Measurements from ENCODE around the gene ARHGAP26. TPM values are rescaled to one million over a fixed set of nuclear protein-coding genes. Genes with fewer than 3 reads are reported as not detected.

Gene ARHGAP26
- total RNA-seq, 4 donors from 2014 or later = 11.1 to 36.1 (median 21.8) TPM

GRCh38 chr5:142828797-142829535 is 58.8 kb downstream of the ARHGAP26 start:
- TF ChIP-seq CTCF (IDR thresholded peaks at IDR 0.05) = no peak
- TF ChIP-seq POLR2AphosphoS5 (IDR thresholded peaks at IDR 0.05) = no peak
- TF ChIP-seq POLR2A (IDR thresholded peaks at IDR 0.05) = no peak
- TF ChIP-seq EP300 (IDR thresholded peaks at IDR 0.05) = no peak
- Histone ChIP-seq H3K9me3 (no peaks in the 10 kb centered on the region), H3K4me1 (peaks cover 34% of the 10 kb centered on the region), H3K27me3 (no peaks in the 10 kb centered on the region), H3K27ac (no peak overlapping the region), H3K4me3 (no peak overlapping the region), H3K36me3 (no peaks in the 10 kb centered on the region)
- WGBS = 89% methylated on average over 5 of the region's 5 CpGs
- no peak for DNase-seq (ENCODE audit: low spot score in 2 of 2)

- H3K36me3 ChIP-seq = no peaks in the 10 kb centered on the region
- WGBS = 48% methylated on average over 2 of the region's 2 CpGs
- H3K9me3 ChIP-seq = no peaks in the 10 kb centered on the region
- no peak overlapping the region for H3K27ac ChIP-seq
- peaks cover 26% of the 10 kb centered on the region for H3K4me1 ChIP-seq
- H3K4me3 ChIP-seq = no peak overlapping the region
- TF ChIP-seq POLR2A (IDR thresholded peaks at IDR 0.05) (no peak), POLR2AphosphoS5 (IDR thresholded peaks at IDR 0.05) (no peak), CTCF (IDR thresholded peaks at IDR 0.05) (no peak), EP300 (IDR thresholded peaks at IDR 0.05) (no peak)
- DNase-seq (ENCODE audit: low spot score in 2 of 2) = no peak
- no peaks in the 10 kb centered on the region for H3K27me3 ChIP-seq
Measured at GRCh38 chr5:142829801-142830220, 59.6 kb downstream of the ARHGAP26 start.

GRCh38 chr5:142830241-142831008 is 60.2 kb downstream of the ARHGAP26 start:
- 87% methylated on average over 8 of the region's 8 CpGs for WGBS
- DNase-seq (ENCODE audit: low spot score in 2 of 2) = no peak
- no peak for TF ChIP-seq POLR2A (IDR thresholded peaks at IDR 0.05)
- no peak for TF ChIP-seq POLR2AphosphoS5 (IDR thresholded peaks at IDR 0.05)
- no peak for TF ChIP-seq CTCF (IDR thresholded peaks at IDR 0.05)
- TF ChIP-seq EP300 (IDR thresholded peaks at IDR 0.05) = no peak
- no peak overlapping the region for H3K27ac ChIP-seq
- H3K4me1 ChIP-seq = peaks cover 20% of the 10 kb centered on the region
- H3K9me3 ChIP-seq = no peaks in the 10 kb centered on the region
- no peaks in the 10 kb centered on the region for H3K27me3 ChIP-seq
- no peaks in the 10 kb centered on the region for H3K36me3 ChIP-seq
- no peak overlapping the region for H3K4me3 ChIP-seq

GRCh38 chr5:142831009-142831383 is 60.8 kb downstream of the ARHGAP26 start:
- no peaks in the 10 kb centered on the region for H3K27me3 ChIP-seq
- no peaks in the 10 kb centered on the region for H3K9me3 ChIP-seq
- TF ChIP-seq EP300 (IDR thresholded peaks at IDR 0.05) (no peak), POLR2A (IDR thresholded peaks at IDR 0.05) (no peak), POLR2AphosphoS5 (IDR thresholded peaks at IDR 0.05) (no peak), CTCF (IDR thresholded peaks at IDR 0.05) (no peak)
- WGBS = 90% methylated on average over 3 of the region's 3 CpGs
- no peak overlapping the region for H3K4me3 ChIP-seq
- no peak for DNase-seq (ENCODE audit: low spot score in 2 of 2)
- H3K4me1 ChIP-seq = peaks cover 20% of the 10 kb centered on the region
- H3K36me3 ChIP-seq = no peaks in the 10 kb centered on the region
- no peak overlapping the region for H3K27ac ChIP-seq

GRCh38 chr5:142832263-142832662 is 62.1 kb downstream of the ARHGAP26 start:
- Histone ChIP-seq H3K27ac (no peak overlapping the region), H3K9me3 (no peaks in the 10 kb centered on the region), H3K4me1 (peaks cover 9% of the 10 kb centered on the region), H3K27me3 (no peaks in the 10 kb centered on the region), H3K36me3 (no peaks in the 10 kb centered on the region), H3K4me3 (no peak overlapping the region)
- TF ChIP-seq POLR2A (IDR thresholded peaks at IDR 0.05) = no peak
- TF ChIP-seq CTCF (IDR thresholded peaks at IDR 0.05) = no peak
- no peak for TF ChIP-seq EP300 (IDR thresholded peaks at IDR 0.05)
- TF ChIP-seq POLR2AphosphoS5 (IDR thresholded peaks at IDR 0.05) = no peak
- DNase-seq (ENCODE audit: low spot score in 2 of 2) = no peak
- WGBS = 93% methylated on average over 3 of the region's 3 CpGs
